HUES48 (cell line): Measurements from ENCODE around the gene VPS54.
A peak's percentile ranks its signal among the peaks of the same experiment; 100 is the strongest.

Source experiments
- H3K27ac ChIP-seq: one replicate; pipeline ENCODE4 v1.7.0; 2013; ENCODE audit warnings: low read depth, low read length, inconsistent platforms
- H3K27me3 ChIP-seq: 2 replicates; pipeline ENCODE4 v1.6.1; 2013; ENCODE audit warnings: mild to moderate bottlenecking, low read length; ENCODE audit not compliant: control insufficient read depth, insufficient read depth
- H3K36me3 ChIP-seq: 2 replicates; pipeline ENCODE4 v1.6.1; 2013; ENCODE audit warnings: low read length; ENCODE audit not compliant: control insufficient read depth, insufficient read depth
- H3K4me1 ChIP-seq: 2 replicates; pipeline ENCODE4 v1.6.1; 2013; ENCODE audit warnings: mild to moderate bottlenecking, low read length; ENCODE audit not compliant: control insufficient read depth, insufficient read depth
- H3K4me3 ChIP-seq: 2 replicates; pipeline ENCODE4 v1.5.1; 2013; ENCODE audit warnings: mild to moderate bottlenecking, low read depth, low read length
- H3K9ac ChIP-seq: 2 replicates; pipeline ENCODE4 v1.6.1; 2013; ENCODE audit warnings: mild to moderate bottlenecking, low read depth, low read length, moderate library complexity
- H3K9me3 ChIP-seq: 2 replicates; pipeline ENCODE4 v1.6.1; 2013; ENCODE audit warnings: low read length; ENCODE audit not compliant: control insufficient read depth, insufficient read depth

VPS54 gene

GRCh38 chr2:63902149-63902548, 117.1 kb downstream of the VPS54 start:
- Histone ChIP-seq H3K4me1 (no peaks in the 10 kb centered on the region), H3K9ac (no peak overlapping the region), H3K36me3 (peaks cover 14% of the 10 kb centered on the region), H3K27me3 (no peaks in the 10 kb centered on the region), H3K27ac (no peak overlapping the region), H3K9me3 (no peaks in the 10 kb centered on the region), H3K4me3 (no peak overlapping the region)

GRCh38 chr2:63899639-63900038, 119.6 kb downstream of the VPS54 start:
- peaks cover 28% of the 10 kb centered on the region for H3K36me3 ChIP-seq
- H3K9ac ChIP-seq, result no peak overlapping the region
- no peak overlapping the region for H3K27ac ChIP-seq

GRCh38 chr2:63898839-63899238, 120.4 kb downstream of the VPS54 start:
- peaks cover 31% of the 10 kb centered on the region for H3K36me3 ChIP-seq
- no peaks in the 10 kb centered on the region for H3K27me3 ChIP-seq
- H3K4me1 ChIP-seq, result no peaks in the 10 kb centered on the region
- H3K4me3 ChIP-seq, result no peak overlapping the region
- H3K9ac ChIP-seq, result no peak overlapping the region
- H3K9me3 ChIP-seq, result no peaks in the 10 kb centered on the region
- H3K27ac ChIP-seq, result no peak overlapping the region

More at GRCh38 chr2:63899639-63900038, 119.6 kb downstream of the VPS54 start:
- no peak overlapping the region for H3K4me3 ChIP-seq
- H3K9me3 ChIP-seq, result no peaks in the 10 kb centered on the region
- no peaks in the 10 kb centered on the region for H3K4me1 ChIP-seq
- H3K27me3 ChIP-seq, result no peaks in the 10 kb centered on the region

- Histone ChIP-seq H3K4me3 (no peak overlapping the region), H3K27me3 (no peaks in the 10 kb centered on the region), H3K36me3 (peaks cover 74% of the 10 kb centered on the region), H3K9me3 (no peaks in the 10 kb centered on the region), H3K4me1 (no peaks in the 10 kb centered on the region), H3K9ac (no peak overlapping the region), H3K27ac (no peak overlapping the region)
Measured at GRCh38 chr2:63894167-63894566, 125.1 kb downstream of the VPS54 start.

- H3K9ac ChIP-seq, result no peak overlapping the region
- peaks cover 79% of the 10 kb centered on the region for H3K36me3 ChIP-seq
- H3K27ac ChIP-seq, result no peak overlapping the region
- H3K4me1 ChIP-seq, result no peaks in the 10 kb centered on the region
- H3K4me3 ChIP-seq, result no peak overlapping the region
- H3K9me3 ChIP-seq, result no peaks in the 10 kb centered on the region
- no peaks in the 10 kb centered on the region for H3K27me3 ChIP-seq
Measured at GRCh38 chr2:63893163-63893562, 126.1 kb downstream of the VPS54 start.

GRCh38 chr2:63891488-63892030, 127.7 kb downstream of the VPS54 start:
- peak overlapping the region; percentile 17 for H3K27ac ChIP-seq
- H3K27me3 ChIP-seq, result no peaks in the 10 kb centered on the region
- H3K9ac ChIP-seq, result no peak overlapping the region
- no peaks in the 10 kb centered on the region for H3K4me1 ChIP-seq
- no peak overlapping the region for H3K4me3 ChIP-seq
- H3K36me3 ChIP-seq, result peaks cover 84% of the 10 kb centered on the region
- H3K9me3 ChIP-seq, result no peaks in the 10 kb centered on the region

GRCh38 chr2:63890678-63891077, 128.6 kb downstream of the VPS54 start:
- Histone ChIP-seq H3K27me3 (no peaks in the 10 kb centered on the region), H3K27ac (no peak overlapping the region), H3K9ac (no peak overlapping the region), H3K9me3 (no peaks in the 10 kb centered on the region), H3K4me3 (no peak overlapping the region), H3K36me3 (peaks cover 85% of the 10 kb centered on the region), H3K4me1 (no peaks in the 10 kb centered on the region)

- Histone ChIP-seq H3K9me3 (no peaks in the 10 kb centered on the region), H3K36me3 (peaks cover 100% of the 10 kb centered on the region), H3K4me1 (no peaks in the 10 kb centered on the region), H3K27me3 (no peaks in the 10 kb centered on the region), H3K9ac (no peak overlapping the region), H3K4me3 (no peak overlapping the region), H3K27ac (no peak overlapping the region)
Measured at GRCh38 chr2:63888490-63889402, 130.5 kb downstream of the VPS54 start.

- Histone ChIP-seq H3K9me3 (no peaks in the 10 kb centered on the region), H3K9ac (no peak overlapping the region), H3K27me3 (no peaks in the 10 kb centered on the region), H3K4me3 (no peak overlapping the region), H3K4me1 (no peaks in the 10 kb centered on the region), H3K27ac (no peak overlapping the region), H3K36me3 (peaks cover 100% of the 10 kb centered on the region)
Measured at GRCh38 chr2:63888053-63888452, 131.2 kb downstream of the VPS54 start.

- H3K4me3 ChIP-seq, result no peak overlapping the region
- peaks cover 6% of the 10 kb centered on the region; the same call in 1 of the 2 replicates for H3K4me1 ChIP-seq
- no peaks in the 10 kb centered on the region for H3K27me3 ChIP-seq
- no peaks in the 10 kb centered on the region for H3K9me3 ChIP-seq
- H3K27ac ChIP-seq, result no peak overlapping the region
- H3K9ac ChIP-seq, result no peak overlapping the region
- peaks cover 100% of the 10 kb centered on the region for H3K36me3 ChIP-seq
Measured at GRCh38 chr2:63886445-63886844, 132.8 kb downstream of the VPS54 start.

- H3K27me3 ChIP-seq, result no peaks in the 10 kb centered on the region
- peaks cover 38% of the 10 kb centered on the region for H3K4me1 ChIP-seq
- H3K36me3 ChIP-seq, result peaks cover 95% of the 10 kb centered on the region
- H3K27ac ChIP-seq, result no peak overlapping the region
- H3K9me3 ChIP-seq, result no peaks in the 10 kb centered on the region
- H3K9ac ChIP-seq, result no peak overlapping the region
- H3K4me3 ChIP-seq, result no peak overlapping the region
Measured at GRCh38 chr2:63882395-63883105, 136.7 kb downstream of the VPS54 start.
